GM21390 (cell line): ENCODE measurements around the gene PDSS2.
"Not testable (repeated sequence)": the region's sequence is repeated elsewhere in the genome, so short reads cannot be mapped to it uniquely, and the experiment has no call there.

Experiments
- ATAC-seq: cut with Tn5 transposase; IDR thresholded peaks from one replicate; pipeline ENCODE4 v1.9.1; 2021; ENCODE audit not compliant: unreplicated experiment

The PDSS2 gene

DNA sequence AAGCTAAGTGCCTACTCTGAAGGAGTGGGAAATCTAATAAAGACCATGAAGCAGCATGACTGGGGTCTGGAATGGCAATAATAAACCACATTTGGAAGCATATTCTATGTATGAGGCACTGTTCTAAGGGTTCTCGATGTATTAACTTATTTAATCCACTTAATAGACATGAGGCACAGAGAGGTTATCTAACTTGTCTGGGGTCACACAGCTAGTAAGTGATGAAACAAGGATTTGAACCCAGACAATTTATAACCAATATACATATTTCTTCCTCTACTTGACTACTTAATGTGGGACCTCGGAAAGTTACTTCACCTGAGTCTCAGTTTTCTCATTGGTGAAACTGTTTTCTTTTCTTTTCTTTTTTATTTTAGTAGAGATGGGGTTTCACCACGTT is 131.3 kb downstream of the PDSS2 start:
- no peak for ATAC-seq

DNA sequence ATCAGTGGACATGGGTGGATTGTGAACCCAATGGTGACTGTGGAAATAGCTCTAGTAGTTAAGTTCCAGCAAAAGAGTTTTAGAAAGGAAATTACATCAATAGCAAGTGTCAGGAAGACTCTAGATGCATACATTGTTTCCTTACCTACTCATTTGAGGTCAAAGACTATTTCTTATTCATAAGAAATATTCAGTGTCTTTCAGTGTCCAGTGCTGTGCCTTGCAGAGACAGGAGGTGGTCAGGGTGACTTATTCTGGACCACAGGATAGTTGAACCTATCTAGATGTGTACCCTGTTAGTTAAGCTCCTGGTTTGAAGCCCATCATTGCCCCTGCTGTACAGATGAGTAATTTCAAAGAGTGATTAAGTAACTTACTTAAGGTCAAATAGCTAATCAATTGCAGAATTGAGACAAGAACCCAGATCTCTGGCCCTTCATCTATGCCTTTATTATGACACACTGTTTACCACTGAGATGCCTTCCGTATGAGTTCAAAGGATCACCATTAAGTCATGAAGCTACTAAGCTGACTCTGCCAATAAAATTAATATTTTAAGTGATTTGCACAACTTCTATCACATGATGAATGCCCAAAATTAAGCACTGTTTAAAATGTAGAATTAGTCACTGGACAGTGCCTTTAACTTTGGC is 136.1 kb downstream of the PDSS2 start:
- no peak for ATAC-seq

DNA sequence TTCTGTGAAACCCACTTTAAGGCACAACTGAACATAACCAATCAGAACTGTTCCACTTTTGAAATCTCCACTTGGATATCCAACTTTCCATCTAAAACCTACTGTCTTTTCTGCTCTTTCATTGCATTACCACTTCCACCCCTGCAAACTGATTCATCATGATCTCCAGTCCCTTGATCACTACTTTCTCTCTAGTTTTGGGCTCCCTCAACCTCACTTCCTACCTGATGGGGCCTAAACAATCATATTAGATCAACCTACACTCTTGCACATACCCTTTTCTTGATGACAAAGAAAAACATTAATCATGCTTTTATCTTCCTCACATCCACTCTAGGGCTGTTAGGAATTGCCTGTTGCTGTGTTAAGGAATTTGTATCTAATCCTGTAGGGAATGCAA is 137.6 kb downstream of the PDSS2 start:
- no peak for ATAC-seq

DNA sequence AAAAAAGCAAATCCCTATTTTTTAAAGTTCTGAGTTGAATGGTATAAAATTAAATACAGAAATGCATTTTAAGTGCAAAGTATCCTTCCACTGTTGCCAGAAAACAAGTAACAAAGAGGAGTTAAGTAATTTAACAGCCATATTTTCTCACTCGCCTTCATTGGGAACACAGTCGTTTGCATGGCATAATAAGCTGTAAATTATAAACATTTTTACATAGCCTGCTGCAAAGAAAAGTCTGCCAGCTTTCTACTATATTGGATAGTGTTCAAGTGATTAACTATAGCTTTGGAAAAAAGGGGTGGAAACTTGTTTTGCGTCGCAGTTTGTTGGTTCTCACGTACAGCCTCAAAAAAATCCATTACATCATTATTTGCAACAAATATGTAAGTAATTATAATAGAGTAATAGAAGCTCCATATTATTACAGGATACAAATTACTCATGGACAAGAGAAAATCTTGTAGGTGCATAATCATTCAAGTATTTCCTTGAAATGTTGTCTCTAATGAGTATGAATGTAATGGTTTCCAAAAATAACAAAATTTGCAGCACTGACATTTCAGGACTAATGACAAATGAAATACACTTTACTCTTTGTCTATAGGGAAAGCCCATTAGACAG is 139.3 kb downstream of the PDSS2 start:
- ATAC-seq: no peak

DNA sequence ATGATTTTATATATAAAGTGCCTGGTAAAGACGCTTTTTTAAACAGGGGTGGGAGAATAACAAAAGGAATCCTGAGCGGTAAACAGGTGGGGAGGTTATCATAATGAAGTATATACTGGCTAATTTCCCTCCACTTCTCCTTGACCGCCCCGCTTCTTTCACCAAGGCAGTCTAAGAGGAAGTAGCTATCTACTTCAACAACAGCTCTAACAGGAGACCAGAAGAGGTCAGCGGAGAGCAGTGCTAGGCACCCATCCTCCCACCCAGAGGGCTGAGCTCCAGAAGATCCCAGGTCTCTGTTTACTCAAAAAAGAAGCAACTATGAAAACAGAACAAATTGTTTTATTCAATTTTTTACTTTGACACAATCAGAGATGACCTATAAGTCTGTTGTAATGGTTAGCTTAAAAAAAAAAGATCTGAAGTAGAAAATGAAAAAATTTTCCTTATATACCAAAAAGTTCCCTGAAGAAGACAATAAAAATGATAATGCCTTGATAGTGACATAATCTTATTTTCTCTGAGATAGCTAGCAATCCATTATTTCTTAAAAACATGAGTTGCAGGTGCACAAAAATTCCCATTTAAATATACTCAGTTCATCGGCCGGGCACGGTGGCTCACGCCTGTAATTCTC is 141.1 kb downstream of the PDSS2 start:
- ATAC-seq: peak; percentile 86

DNA sequence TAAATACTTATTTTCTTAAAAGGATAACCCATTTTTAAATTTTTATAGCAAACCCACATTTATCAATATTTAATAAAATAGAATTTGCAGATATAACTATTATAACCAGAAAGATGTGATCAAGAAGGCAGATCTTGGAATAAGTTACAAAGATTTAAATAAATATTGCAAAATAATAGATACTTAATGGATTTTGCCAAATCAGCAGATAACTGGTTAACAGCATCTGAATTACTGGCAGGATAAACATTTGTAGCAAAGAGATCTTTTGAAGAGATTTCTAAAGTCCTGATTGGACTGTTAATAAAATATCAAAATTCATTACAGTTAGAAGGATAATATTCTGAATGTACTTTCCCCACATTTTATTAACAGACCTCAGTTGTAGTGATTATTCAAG is 144.2 kb downstream of the PDSS2 start:
- no peak for ATAC-seq

DNA sequence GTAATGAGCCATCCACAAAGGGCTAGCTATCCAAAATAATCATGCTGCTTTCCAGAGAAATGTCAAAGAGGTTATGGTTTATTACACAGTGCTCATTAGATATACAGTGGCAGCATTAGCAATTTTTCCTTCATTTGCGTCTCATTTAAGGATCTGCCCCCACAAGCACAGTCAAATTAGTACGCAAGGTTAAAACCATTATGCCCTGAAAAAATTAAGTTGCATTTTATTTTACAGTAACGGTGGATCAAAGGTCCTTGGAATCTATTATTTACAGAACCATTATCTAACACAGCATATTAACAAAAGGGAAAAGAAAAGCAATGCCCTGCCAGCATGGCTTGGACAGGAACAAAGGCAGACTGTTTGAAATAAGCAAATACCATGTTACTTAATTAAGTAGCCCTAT is 144.8 kb downstream of the PDSS2 start:
- no peak for ATAC-seq

DNA sequence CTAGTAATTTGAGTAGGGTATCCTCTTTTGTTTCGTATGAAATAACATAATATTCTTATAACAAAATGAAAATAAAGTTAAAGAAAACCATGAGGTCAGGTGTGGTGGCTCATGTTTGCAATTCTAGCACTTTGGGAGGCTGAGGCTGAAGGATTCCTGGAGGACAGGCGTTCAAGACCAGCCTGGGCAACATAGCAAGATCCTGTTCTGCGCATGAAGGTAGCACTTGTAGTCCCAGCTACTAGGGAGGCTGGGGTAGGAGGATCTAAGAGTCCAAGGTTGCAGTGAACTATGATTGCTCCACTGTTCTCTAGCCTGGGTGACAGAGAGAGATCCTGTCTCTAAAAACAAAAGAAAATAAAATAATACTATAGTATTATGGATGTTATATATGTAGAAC is 145.6 kb downstream of the PDSS2 start:
- ATAC-seq: no peak

DNA sequence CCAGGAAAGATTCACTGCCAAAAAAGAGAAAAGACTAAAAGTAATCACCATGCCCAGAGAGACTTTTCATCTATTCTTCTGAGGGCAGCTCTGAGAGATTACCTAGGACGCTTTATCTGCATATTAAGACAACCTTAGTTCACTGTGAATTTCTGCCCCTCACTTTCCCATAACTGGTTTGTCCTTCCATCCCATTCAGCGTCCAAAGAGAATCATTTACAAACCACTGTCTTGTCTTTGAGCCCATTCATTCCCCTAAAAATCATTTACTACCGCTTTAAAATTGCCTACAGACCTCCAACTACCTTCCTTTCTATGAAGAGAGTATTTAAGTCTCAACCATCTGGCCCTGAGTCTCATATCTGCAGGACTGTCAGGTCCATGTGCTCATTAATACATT is 149.0 kb downstream of the PDSS2 start:
- no peak for ATAC-seq

DNA sequence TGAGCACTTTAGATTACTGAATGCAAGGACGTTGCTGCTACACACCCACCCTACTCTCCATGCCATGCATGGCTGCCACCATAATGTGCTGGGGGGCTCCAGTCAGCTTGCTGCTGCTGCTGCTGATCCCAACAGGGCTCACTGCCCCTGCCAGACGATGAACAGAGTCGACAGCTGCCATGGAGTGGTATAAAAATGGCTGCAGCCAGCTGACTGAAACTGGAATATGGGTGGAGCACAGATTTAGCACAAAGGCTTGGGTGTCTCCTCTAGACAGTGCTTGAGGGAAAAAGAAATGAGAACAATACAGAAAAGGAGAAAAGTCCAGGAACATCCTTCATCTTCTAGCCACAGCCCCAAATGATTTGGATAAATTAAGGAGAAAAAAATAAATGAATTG is 150.7 kb downstream of the PDSS2 start:
- no peak for ATAC-seq

DNA sequence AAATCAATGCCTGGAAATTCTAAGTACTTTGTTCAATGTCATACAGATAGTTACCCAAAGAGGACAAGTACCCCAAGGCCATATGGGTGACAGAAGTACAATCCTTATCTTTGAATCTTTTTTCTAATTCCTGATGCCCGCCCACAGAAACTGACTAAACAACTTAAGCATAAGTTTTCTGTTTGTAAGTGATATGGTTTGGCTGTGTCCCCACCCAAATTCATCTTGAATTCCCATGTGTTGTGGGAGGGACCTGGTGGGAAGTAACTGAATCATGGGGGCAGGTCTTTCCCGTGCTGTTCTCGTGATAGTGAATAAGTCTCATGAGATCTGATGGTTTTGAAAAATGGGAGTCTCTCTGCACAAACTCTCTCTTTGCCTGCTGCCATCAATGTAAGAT is 153.4 kb downstream of the PDSS2 start:
- ATAC-seq: not testable (repeated sequence)

DNA sequence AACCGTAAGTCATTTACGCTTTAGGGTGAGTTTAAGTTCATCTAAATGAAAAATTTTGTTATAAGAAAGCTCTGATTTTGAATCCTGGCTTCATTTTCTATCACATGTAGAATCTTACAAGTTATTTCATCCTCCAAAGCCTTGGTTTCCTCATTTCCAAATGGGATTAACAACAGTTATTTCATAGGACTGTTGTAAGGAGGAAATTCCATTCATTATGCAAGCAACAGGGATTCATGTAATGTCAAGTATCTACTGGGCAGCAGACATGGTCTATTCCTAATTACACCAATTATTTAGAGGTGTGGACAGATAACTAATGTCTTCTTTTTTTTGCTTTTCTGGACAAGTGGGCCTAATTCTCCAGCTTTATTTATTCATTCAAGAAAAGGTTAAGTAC is 154.0 kb downstream of the PDSS2 start:
- ATAC-seq: no peak

DNA sequence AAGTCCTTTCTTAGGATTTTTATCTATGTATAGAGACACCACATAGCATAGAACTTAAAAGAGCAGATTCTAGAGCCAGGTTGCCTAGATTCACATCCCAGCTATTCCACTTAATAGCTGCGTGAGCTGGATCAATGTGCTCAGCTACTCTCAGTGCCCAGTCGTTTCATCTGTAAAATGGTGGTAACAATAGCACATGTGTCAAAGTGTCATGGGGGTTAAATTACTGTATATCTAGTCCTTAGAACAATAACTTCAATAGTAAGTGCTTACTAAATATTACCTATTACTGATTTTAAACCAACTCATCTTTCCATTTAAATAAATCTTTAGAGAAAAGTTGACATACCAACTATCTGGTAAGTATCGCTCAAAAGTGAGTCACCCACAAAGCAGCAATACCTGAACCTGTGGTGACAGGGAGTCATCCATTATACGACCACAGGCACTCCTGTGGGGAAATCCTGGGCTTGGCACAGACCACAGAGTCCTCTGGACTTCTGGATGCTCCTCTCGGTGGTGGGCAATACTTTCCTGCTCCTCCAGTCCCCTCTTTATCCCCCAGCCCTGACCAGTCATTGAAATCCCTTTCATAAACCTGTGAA is 154.8 kb downstream of the PDSS2 start:
- ATAC-seq: no peak

DNA sequence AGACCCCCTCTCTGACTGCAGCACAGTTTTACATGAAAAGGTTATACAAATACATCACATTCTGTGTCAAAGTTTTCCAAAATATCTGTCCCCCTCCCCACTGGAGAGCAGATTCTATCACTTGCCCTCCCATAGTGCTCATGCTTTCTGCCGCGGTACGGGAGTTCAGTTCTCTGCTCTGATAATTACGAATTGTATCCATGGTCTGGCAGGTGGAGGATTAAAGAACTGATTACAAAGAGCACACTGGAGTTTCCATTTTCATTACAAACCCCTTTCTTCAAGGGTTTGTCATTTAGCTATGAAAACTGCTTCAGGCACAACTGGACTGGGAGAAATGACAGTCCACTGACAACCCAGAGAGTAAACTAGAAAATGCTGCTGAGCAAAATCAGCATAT is 166.0 kb downstream of the PDSS2 start:
- ATAC-seq: no peak

DNA sequence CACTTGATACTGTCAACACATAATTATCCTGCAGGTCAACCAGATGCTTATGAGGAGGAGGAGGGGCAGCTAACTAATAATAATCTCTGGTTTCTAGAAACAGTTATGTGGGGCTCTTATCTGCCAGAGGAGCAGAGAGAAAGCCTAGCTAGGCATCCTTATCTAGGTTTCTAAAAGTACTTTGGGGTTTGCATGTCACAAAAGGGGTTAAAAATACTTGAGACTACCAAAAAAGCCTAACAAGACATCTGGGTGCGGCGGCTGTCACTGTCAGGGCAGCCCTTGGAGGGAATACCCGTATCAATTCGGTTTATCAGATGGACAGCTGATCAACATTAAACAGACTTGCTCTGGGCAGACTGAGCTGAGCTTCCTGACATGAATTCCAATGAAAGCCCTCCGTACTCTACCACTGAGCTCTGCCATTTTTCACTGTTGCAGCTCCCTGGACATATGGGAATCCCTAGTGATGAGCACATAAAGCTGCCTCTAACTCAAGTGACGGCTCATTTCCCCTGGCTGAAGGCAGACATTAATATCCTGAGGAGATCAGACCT is 166.6 kb downstream of the PDSS2 start:
- ATAC-seq: no peak

DNA sequence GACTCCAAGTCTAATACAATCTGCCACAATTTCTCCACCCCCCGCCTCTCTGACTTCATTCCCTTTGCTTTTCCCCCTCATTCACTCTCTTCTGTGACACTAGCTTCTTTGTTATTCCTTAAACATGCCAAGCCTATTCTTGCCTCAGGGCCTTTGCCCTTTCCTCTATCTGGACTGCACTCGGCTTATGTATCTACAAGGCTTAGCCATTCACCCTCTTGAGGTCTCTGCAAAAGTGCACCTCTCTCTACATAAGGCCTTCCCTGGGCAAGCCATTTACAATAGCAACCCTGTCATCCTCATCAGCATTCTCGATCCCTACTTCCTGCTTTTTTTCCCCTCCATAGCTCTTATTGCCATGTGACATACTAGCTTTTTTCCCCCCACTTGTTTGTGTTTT is 168.9 kb downstream of the PDSS2 start:
- no peak for ATAC-seq

DNA sequence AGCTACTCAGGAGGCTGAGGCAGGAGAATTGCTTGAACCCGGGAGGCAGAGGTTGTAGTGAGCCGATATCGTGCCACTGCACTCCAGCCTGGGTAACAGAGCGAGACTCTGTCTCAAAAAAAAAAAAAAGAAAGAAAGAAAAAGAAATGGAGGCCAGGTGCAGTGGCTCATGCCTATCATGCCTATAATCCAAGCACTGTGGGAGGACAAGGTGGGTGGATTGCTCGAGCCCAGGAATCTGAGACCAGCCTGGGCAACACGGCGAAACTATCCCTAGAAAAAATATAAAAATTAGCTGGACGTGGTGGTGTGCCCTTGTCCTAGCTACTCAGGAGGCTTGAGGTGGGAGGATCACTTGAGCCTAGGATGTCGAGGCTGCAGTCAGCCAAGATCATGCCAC is 170.1 kb downstream of the PDSS2 start:
- ATAC-seq: not testable (repeated sequence)

DNA sequence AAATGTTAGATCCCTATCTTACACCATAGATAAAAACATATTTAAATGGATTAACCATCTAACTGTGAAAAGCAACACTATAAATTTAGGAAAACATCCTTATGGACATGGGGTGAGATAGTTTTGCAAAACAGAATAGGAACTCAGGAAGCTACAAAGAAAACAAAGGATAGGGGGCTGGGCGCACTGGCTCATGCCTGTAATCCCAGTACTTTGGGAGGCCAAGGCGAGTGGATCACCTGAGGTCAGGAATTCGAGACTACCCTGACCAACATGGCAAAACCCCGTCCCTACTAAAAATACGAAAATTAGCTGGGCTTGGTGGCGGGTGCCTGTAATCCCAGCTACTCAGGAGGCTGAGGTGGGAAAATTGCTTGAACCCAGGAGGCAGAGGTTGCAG is 173.7 kb downstream of the PDSS2 start:
- not testable (repeated sequence) for ATAC-seq

DNA sequence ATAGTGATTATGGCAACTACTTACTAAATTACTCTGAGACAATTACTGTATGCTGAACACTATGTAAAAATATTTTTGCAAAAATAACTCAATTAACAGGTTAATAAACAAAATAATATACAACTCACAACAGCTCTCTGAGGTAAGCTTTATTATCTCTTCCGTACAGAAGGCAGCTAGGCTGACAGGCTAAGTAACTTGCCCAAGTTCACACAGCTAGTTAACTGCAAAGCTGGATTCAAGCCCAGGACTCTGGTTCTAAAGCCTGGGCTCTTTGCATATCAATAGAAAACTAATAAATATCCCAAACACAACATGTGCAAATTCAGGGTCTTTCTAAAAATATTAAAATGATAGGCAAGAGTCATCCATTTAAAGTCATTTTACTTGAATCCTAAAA is 174.6 kb downstream of the PDSS2 start:
- ATAC-seq: no peak

DNA sequence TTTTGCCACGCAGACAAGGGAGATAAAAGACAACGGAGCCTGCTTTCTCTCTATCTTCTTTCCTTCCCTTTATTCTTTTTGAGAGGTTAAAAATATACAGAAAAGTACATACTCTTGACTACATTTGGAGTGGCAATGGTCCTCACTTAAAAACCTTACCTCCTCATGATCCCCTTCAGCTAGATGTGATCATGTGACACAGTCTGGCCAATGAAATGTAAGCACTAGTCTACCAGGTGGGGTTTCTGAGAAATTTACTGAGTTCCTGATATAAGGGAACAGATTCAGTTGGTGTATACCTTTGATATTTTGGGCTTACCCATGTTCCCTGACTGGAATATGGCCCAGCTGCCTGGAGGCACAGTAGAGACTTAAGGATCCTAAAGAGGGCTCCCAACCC is 178.6 kb downstream of the PDSS2 start:
- no peak for ATAC-seq

DNA sequence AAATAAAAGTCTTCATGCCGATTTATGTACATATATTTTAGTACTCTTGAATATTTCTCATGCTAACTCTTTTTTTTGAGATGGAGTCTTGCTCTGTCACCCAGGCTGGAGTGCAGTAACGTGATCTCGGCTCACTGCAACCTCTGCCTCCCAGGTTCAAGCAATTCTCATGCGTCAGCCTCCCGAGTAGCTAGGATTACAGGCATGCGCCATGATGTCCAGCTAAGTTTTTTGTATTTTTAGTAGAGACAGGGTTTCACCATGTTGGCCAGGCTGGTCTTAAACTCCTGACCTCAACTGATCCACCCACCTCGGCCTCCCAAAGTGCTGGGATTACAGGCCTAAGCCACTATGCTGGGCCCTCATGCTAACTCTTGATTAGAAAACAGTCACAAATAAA is 179.4 kb downstream of the PDSS2 start:
- ATAC-seq: not testable (repeated sequence)

DNA sequence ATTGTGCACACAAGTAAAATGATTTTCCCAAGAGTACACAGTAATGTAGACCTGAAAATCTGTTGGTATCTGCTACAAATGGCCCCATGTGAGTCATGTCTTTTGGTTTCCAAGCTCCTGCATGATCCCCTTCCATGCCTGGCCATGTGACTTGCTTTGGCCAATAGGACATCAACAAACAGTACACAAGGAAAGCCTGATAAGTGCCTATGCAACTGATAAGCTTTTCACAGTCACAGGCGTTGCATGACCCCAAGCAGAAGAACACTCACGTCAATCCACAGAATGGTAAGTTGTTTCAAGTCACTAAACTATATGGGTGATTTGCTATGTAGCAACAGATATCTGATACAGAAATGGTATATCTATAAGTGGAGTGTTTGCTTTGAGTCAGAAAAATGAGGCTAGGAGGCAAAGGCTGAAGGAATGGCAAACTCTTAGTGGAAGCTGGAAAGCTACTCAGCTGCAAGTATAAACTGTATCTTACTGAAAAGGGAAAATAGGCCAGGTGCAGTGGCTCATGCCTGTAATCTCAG is 184.0 kb downstream of the PDSS2 start:
- ATAC-seq: no peak
